Glomerular endothelial cell (primary cell): Measurements from ENCODE around the gene HIPK2. TPM values are rescaled to one million over a fixed set of nuclear protein-coding genes. Genes with fewer than 3 reads are reported as not detected.

Source experiments
- DNase-seq: peaks from one replicate; pipeline ENCODE4 v3.0.0-alpha.2; 2011; ENCODE audit warnings: low read depth, low spot score; ENCODE audit errors: extremely low read depth
- total RNA-seq: library from RNA; depleted of rRNA; stranded (reverse); fragments of >200 nt; gene quantifications from 2 replicates; pipeline ENCODE4 v1.2.3, GENCODE V29; 2015

The HIPK2 gene
- total RNA-seq, 1 donor from 2014 or later = 69.4 TPM

DNA sequence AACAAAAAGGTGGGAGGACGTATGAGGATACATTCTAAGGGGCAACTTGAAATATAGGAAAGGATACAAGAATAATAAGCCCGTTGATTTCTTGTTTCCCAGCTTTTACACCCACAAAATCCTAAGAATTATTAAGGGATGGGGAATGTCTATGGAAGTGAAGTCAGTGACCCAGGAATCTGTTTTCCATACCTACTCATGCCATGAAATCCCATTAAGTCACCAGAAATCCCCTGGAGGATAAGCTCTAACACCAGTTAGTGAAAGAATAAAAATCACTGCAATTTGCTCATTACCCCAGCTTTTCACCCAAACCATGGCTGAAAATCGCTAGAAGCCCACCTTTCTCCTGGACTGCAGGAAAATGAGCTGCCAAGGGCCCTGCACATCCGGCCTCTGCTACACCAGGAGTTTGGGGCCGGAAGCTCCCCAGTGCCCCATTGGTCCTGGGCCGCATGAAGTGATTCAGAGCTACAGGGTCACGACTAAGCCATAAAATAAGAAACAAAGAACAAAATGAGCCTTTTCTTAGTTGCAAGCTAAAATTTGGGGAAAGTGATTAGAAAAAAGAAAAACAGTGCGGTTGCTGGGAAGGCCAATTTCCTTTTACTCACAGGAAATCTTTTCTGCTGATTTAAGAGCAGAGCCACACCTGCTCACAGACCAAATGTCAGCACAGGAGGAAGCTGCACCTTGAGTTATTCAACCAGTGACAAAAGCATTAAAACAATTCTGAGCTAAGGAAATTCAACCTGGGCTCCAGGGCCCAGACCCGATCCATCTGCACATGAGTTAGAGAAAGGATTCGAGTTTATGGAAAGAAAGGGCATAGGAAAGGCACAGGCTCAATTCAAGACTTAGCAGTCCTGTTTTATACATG is 40.3 kb downstream of the HIPK2 start:
- DNase-seq = no peak

DNA sequence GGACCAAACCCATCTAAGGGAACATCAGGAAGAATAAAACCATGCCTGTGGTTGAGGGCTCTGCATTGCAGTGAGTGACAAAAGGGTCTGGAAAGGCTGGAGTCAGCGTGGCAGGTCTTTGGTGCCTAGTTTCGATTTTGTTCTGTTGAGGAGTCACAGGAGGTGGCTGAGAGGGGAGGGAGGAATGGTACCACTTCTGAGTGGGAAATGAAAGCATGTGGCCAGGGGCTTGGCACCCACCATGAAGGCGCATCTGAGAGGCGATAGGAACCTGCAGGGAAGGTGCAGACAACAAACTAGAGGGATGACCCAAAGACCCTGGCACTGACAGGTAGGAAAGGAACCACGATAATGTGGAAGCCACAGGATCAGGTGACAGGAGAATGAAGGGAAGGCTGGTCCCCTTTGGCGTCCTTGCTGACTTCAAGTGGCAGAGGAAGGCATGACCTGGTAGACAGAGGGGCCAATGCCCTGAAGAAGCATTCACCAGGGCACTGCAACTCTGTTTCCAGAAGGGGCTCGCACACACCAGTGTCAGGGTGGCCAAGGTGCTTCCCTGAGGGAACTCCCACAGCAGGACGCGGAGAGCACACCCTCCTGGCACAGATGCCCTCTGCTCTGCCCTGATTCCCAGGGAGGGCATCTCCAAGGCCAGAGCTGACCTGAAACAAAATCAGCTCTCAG is 41.7 kb downstream of the HIPK2 start:
- DNase-seq = no peak

DNA sequence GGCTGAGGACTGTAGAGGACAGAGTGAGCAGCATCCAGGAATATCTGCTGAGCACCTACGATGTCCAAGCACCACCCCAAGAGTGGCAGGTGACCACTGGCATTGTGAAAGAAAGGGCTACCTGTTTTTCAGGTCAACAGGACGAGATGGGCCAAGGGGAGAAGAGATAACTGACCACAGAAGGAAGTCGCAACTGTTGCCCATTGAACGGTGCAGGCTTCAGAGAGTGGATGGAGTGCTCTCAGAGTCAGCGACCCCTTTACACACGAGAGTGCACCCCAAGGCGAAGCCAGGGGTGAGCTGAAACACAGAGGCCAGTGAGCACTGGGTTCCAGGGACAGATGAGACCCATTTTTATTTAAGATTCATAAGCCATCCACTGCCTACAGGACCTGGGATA is 42.3 kb downstream of the HIPK2 start:
- DNase-seq = no peak

DNA sequence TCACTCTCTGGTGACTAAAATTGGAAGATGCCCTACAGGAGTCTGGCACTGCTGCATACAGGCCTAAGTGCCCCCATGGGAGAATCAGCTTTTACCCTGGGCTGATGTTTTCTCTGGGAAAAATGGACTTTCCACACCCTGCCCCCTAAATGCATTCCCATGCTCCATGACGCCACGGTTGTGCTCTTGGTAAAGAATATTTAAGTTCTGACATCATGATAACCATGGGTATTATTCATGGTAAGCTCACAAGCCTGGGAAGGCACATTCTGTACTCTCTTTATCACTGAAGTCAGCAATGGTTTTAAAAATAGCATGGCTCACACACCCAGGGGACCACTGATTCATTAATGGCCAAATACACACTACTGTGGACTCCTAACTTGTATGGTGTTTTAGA is 43.4 kb downstream of the HIPK2 start:
- DNase-seq = no peak

DNA sequence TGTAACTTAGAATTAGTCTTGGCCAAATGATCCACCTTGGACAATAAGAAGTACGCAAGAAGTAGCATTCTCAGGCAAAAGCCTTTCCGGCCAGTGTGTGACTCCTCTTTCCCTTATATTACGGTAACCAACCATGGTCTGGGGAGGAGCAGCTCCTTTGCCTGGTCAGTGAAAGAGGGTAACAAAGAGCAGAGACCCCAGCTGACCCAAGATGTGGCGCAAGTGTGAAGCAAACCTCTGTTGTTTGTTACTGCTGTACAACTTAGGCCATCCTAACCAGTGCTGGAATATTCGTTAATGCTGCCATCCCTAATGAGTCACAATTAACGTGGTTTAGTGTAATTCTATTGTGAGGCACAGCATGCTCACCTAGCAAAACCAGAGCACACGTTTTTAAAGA is 44.0 kb downstream of the HIPK2 start:
- DNase-seq = no peak

DNA sequence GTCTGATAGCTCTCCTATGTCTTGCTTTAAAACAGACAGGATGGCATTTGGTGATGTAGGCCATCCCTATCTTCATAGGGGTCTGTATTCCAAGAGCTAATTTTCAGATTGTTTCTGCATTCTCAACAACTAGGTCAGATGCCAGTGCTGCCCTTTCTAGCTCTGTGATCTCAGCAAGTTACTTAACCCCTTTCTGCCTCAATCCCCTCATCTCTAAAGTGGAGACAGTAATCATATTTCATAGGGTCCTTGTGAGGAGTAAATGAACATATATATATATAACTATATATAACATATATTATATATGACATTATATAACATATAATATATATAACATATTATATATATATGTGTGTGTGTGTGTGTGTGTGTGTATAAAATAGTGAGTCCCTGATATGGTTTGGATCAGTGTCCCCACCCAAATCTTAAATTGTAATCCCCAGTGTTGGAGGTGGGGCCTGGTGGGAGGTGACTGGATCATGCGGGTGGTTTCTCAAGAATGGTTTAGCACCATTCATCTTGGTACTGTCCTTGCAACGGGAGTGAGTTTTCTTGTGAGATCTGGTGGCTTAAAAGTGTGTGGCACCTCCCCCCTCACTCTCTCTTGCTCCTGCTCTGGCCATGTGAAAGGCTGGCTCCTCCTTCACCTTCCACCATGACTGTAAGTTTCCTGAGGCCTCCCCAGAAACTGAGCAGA is 45.2 kb downstream of the HIPK2 start:
- no peak for DNase-seq

DNA sequence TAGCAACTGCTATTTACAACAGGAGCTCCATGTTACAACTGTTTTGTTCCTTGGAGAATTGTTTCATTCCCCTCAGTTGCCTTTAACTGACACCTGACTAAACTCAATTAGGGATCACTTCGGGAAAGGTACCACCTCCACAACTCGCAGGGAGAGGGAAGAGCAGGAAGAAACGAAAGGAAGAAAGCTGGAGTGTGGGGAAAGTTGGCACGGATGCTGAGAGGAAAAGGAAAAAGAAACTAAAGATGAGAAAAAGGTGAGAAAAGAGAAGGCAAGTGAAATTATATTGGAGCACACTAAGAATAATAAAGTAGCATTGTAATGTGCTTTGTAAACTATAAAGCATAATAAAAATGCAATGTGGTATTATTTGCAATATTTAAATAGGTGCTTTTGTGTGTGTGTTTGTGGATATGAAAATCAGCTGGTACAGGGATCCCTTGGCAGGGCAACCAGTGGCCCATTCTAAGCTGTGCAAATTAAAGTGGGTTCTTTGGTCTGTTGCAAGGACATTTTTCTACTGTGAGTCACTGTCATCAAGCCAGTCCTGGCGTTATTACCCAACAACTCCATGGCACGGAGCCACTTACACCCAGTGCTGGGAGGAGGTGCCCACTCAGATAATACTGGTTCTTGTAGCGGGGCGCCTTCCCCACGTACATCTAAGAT is 45.9 kb downstream of the HIPK2 start:
- no peak for DNase-seq

DNA sequence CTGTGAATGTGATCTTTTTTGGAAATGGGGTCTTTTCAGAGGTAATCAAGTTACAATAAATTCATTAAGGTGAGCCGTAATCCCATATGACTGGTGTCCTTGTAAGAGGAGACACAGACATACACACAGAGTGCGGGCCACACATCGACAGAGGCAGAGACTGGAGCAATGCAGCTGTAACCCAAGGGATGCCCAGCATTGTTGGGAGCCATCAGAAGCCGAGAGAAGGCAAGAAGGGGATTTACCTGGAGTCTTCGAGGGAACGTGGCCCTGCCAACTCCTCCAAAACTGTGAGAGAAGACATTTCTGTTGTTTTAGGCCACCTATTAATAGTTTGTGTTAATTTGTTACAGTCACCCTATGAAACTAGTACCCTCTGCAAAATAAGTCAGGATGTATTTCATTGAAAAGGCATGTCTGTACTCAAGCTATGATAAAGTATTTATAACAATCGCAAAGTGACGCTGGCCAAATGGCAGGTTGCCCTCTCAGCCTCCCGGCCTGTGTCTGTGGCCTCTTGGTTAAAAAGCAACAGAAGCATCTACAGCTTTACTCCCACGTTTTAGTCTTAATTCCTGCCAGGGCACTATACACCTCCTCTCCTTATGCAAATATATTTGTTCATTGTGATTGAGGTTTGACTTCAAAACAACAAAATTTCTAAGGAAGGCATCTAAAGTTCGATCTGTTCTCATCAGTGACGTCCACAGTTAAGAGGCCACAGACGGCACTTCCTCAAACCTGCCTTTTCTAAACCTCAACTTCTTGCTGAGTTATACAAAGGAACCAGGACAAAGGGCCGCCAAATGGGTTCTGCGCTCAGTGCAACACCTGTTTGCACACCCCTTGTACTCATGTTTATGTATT is 46.8 kb downstream of the HIPK2 start:
- no peak for DNase-seq

DNA sequence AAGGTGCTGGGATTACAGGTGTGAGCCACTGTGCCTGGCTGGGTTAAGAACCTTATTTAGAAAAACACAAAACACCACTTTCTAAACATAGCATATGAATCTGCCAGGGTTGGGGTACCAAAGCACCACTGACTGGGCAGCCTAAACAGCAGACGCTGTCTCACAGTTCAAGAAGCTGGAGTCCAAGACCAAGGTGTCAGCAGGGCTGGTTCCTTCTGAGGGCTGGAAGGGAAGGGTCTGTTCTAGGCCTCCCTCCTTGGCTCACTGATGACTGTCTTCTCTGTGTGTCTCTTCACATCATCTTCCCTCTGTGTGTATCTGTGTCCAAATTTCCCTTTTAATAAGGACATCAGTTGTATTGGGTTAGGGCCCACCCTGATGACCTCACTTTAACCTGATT is 49.6 kb downstream of the HIPK2 start:
- DNase-seq = no peak

DNA sequence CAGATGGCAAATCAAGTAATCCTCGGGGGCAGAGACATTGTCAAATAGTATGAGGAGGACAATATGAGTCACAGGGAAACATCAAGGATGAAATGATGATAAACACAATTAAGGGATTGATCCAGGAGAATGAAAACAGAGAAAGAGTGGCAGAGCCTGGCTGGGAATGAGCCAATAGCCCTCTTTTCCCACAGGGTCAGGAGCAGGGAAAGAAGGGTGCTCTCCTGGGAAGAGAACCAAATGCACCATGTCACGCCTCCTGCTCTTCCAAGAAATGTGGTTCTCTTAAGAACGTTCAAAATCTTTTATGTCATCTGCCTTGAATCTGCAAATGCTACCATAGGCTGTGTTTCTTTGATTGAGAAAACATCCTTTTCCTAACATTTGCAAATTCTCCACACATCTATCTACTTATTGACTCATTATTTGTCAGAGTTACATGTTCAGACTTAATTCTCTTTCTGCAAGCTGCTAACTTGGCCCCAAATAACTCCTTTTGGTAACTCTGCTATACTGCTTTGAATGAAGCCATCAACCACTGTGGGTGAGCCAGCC is 50.6 kb downstream of the HIPK2 start:
- no peak for DNase-seq

DNA sequence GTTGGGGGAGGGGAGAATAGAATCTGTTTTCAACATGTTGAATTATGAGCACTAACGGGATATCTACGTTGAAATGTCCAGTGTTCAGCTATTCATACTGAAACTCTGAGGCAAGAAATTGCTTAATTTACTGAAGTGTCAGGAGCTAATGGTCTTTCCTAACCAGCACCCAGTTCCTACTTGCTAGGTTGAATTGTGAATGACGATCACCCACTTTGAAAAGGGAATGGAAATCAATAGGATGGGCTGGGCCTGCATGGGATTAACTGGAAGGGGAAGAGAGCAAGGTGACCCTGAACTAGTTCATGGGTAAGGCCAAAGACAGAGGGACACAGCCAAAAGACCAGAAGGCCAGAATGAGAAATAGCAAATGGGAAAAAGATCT is 51.3 kb downstream of the HIPK2 start:
- no peak for DNase-seq

DNA sequence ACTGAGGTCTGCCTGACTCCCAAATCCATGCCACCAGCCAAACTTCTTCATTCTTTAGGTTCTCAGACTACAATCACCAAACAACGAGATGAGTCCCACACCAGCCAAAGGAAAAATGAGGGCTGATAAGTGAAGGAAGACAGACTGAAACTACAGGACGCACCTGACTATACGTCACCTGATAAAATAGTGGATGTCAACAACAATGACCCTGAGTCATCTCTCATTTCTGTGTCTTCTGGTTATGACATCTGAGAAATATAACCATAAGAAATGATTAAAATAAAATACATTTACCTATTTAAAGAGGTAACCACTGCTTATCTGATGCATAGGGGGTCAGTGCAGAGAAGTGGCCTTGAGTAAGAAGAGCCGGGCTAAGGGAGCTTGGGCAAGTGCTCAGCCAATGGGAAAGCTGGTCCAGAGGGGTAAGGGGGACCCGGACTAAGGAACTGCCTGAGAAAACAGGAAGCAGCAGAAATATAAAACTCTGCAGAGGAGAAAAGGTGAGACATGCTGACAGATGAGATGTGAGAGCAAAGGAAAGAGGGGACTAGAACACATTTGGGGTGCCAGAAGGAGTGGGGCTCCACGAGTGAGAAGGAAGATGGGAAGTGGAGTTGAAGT is 51.8 kb downstream of the HIPK2 start:
- no peak for DNase-seq

DNA sequence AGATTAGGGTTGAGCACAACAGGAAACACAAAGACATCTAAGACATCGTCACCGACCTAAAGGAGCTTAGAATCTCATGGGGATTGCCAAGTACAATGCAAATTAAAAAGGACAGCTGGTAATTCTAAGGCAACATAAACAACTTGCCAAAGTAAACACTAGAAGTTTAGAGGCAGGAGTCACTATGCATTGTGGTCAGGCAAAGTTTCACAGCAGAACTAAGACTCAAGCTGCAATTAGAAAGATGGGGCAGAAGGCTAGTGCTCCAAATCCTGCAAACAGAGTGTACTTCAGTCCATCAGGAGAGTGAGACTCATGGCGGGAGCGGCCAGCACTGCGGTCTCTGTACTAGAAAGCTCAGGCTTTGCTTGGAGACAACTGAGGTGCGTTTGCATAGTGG is 52.7 kb downstream of the HIPK2 start:
- DNase-seq = no peak

DNA sequence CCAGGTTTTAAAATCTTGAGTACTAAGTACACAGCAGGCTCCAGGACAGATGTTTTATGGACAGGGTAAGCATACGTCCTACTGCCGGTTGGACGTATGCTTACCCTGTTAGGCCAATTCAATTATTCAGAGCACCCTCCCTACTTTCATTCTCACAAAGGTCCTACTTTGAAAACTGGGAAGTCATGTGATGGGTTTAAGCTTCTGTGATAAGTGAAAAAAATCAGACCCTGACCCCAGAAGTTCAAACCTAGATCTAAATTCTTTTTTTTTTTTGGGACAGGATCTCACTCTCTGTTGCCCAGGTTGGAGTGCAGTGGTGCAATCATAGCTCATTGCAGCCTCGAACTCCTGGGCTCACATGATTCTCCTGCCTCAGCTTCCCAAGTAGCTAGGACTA is 55.2 kb downstream of the HIPK2 start:
- no peak for DNase-seq

DNA sequence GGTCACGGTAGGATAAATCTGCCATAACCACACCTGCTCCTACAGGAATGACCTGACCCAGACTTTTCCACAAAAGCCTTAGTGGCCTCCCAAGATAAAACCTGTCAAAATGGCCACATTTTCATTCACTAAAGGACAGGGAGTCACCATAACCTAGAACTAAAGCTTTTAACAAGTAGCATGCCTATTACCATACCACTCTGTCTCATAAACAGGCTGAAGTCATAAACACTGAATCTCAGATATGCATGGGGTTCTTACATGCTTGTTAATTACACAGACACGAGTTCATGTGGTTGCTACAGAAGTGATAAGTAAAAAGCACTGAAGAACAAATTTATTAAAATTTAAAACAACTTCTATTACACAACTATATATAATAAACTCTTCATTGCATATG is 56.0 kb downstream of the HIPK2 start:
- DNase-seq = no peak

DNA sequence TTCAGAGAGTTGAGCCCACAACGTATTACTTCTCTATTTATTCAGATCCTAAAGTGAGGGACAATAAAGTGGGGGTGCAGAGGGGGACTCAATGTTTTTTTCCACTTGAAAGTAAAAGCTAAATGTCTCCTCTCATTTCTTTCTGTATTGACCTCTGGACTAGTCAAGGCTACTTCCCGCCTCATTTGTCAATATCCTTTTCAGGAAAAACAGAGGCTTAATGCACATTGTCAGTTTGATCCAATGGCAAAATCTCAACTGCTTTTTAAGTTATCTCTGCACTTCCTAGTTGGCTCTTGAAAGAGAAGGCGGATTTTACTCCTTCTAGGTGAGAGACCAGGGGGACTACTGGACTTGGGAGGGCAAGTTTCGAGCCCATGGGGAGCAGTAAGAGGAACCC is 56.4 kb downstream of the HIPK2 start:
- DNase-seq = no peak

DNA sequence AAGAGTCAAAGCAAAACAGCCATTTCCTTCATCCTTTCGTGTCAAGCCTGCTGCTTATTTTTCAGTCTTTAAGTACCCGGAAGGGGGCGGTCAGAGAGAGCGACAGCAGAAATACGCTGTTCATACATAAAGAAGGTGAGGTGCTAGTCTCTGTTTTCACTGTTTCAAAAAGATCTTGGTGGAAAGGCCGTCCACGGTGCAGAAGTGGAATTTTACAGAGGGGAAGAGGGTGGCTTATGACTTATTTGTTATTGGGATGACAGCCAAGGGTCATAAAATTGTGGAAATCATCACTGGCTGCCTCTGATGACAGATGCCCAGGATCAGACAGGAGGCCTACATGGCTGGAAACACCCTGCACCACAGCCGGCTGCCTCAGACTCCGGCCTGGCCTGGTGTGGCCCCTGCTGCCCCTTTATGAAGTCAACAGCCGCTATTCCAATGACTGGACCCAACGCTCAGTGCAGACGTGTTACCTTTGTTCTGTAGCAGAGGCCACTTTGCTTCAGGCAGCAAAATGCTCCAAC is 57.0 kb downstream of the HIPK2 start:
- DNase-seq = no peak

DNA sequence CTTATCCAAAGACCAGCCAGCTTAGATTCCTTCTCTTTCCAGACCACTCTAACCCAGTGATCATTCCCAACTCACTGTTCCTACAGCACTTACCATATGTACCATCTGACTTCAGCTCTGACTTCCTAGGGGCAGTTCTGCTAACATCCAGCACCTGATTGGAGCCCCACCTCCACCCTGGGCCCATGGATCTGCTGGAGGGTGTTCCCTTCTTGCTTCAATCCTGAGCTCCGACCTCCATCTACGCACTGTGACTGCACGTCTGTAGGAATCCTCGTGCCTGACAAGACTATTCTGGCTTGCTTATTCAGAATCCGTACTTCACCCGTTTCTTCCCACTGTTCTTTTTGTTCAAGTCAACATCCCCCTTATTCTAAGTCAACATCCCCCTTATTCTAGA is 57.6 kb downstream of the HIPK2 start:
- no peak for DNase-seq

DNA sequence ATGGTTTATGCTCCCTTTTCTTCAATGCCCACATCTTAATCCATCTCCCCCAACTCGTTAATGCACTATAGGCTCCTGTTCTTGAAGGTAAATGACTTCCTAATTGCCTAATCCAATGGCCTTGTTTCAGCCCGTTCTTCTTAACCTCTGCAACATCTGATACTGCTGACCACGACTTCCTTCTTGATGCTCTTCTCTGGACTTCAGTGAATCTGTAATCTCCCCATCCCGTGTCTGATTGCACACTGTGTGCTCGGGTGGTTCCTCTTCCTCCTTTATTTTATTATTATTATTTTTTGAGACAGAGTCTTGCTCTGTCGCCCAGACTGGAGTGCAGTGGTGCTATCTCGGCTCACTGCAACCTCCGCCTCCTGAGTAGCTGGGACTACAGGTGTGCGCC is 58.9 kb downstream of the HIPK2 start:
- DNase-seq = no peak
